Subcutaneous adipose tissue (tissue), 4 donors: ENCODE measurements around the gene CCDC159. TPM values are rescaled to one million over a fixed set of nuclear protein-coding genes. Genes with fewer than 3 reads are reported as not detected.

Experiments used
- CTCF ChIP-seq: fragments of 450-650 bp; IDR thresholded peaks from one replicate; pipeline ENCODE4 v1.5.1; 2016; ENCODE audit warnings: low read depth, mild to moderate bottlenecking, control low read depth, antibody characterized with exemption, moderate library complexity
- total RNA-seq, 4 donors: library from RNA; depleted of rRNA; stranded (reverse); fragments of >200 nt; gene quantifications; one replicate each; pipeline ENCODE4 v1.1.0, GENCODE V29; 2016

Gene CCDC159
- total RNA-seq, 4 donors from 2014 or later, result 4.6 to 33.2 (median 15.7) TPM

GRCh38 chr19:11397089-11397610, 50.8 kb downstream of the CCDC159 start:
- no peak for TF ChIP-seq CTCF

- TF ChIP-seq CTCF, result no peak
These were observed 53.3 kb downstream of the CCDC159 start for GRCh38 chr19:11399667-11400066.

- TF ChIP-seq CTCF, result no peak
These were observed 54.5 kb downstream of the CCDC159 start for GRCh38 chr19:11400798-11401197.

- TF ChIP-seq CTCF, result no peak
These were observed 55.7 kb downstream of the CCDC159 start for GRCh38 chr19:11401808-11402543.

Other genes starting within 250 kb of the CCDC159 start
- 1 to 10 TPM; 1.3 to 5.1 (median 4.2) TPM for gene SPC24, start 190.7 kb upstream of the CCDC159 start, total RNA-seq
- gene KANK2, start 149.0 kb upstream of the CCDC159 start, total RNA-seq, result 100 to 1,000 TPM; 156 to 414 (median 327) TPM
- gene ANGPTL8, start 106.9 kb upstream of the CCDC159 start, total RNA-seq, result 10 to 100 TPM in 2 of 4 donors, 1 to 10 TPM in 2; 1.9 to 27.7 (median 14.8) TPM
- 100 to 1,000 TPM in 1 of 4 donors, 10 to 100 TPM in 3; 28.4 to 149 (median 40.6) TPM for gene DOCK6, start 84.0 kb upstream of the CCDC159 start, total RNA-seq
- not detected for gene TSPAN16, start 50.4 kb upstream of the CCDC159 start, total RNA-seq
- gene RAB3D, start 6.9 kb upstream of the CCDC159 start, total RNA-seq, result 10 to 100 TPM in 3 of 4 donors, 1 to 10 TPM in 1; 8.0 to 13.4 (median 11.5) TPM
- gene TMEM205, start 251 bp upstream of the CCDC159 start, total RNA-seq, result 100 to 1,000 TPM; 154 to 170 (median 160) TPM
- 10 to 100 TPM in 2 of 4 donors, 1 to 10 TPM in 2; 4.2 to 19.6 (median 9.3) TPM for gene PLPPR2, start 8.9 kb downstream of the CCDC159 start, total RNA-seq
- gene SWSAP1, start 28.1 kb downstream of the CCDC159 start, total RNA-seq, result 1 to 10 TPM in 2 of 4 donors, under 1 TPM in 1, not detected in 1; 0.66 to 3.0 (median 1.0) TPM
- 1 to 10 TPM; 1.5 to 8.1 (median 5.0) TPM for gene EPOR, start 37.8 kb downstream of the CCDC159 start, total RNA-seq
- 10 to 100 TPM in 1 of 4 donors, 1 to 10 TPM in 3; 4.7 to 17.5 (median 6.1) TPM for gene RGL3, start 72.8 kb downstream of the CCDC159 start, total RNA-seq
- under 1 TPM in 2 of 4 donors, not detected in 2; 0.17 to 0.33 TPM for gene ODAD3, start 88.6 kb downstream of the CCDC159 start, total RNA-seq
- 100 to 1,000 TPM in 1 of 4 donors, 10 to 100 TPM in 3; 45.0 to 109 (median 76.1) TPM for gene PRKCSH, start 89.1 kb downstream of the CCDC159 start, total RNA-seq
- not detected for gene ELAVL3, start 134.5 kb downstream of the CCDC159 start, total RNA-seq
- 1 to 10 TPM in 3 of 4 donors, under 1 TPM in 1; 0.98 to 4.7 (median 3.4) TPM for gene ZNF653, start 159.3 kb downstream of the CCDC159 start, total RNA-seq
- 10 to 100 TPM; 25.3 to 47.6 (median 35.7) TPM for gene ECSIT, start 182.6 kb downstream of the CCDC159 start, total RNA-seq
- 1 to 10 TPM; 2.7 to 9.3 (median 5.2) TPM for gene CNN1, start 192.3 kb downstream of the CCDC159 start, total RNA-seq
- 10 to 100 TPM; 19.9 to 29.2 (median 27.4) TPM for gene ELOF1, start 212.7 kb downstream of the CCDC159 start, total RNA-seq
- gene ACP5, start 231.1 kb downstream of the CCDC159 start, total RNA-seq, result 100 to 1,000 TPM in 1 of 4 donors, 10 to 100 TPM in 3; 38.2 to 474 (median 69.0) TPM